ENCODE results near the gene NPC1. TPM values are rescaled to one million over a fixed set of nuclear protein-coding genes. Genes with fewer than 3 reads are reported as not detected.
A peak's percentile ranks its signal among the peaks of the same experiment; 100 is the strongest.

Gene NPC1
- total and polyA plus RNA-seq, 5 donors from 2014 or later: 17.4 to 86.9 (median 21.5) TPM

- Histone ChIP-seq H3K36me3 (ENCODE audit: control insufficient read depth, insufficient read depth, low read length) (peaks cover 40% of the 10 kb centered on the region), H3K4me1 (ENCODE audit: control insufficient read depth, insufficient read depth, low read length, poor library complexity, severe bottlenecking) (peaks cover 45% of the 10 kb centered on the region), H3K9me3 (ENCODE audit: control insufficient read depth in 2 of 2, low read length in 2 of 2) (no peaks in the 10 kb centered on the region), H3K4me3 (ENCODE audit: low read depth, low read length) (peak overlapping the region; percentile 83), H3K27me3 (ENCODE audit: control insufficient read depth, insufficient read depth, low read length) (no peaks in the 10 kb centered on the region), H3K27ac (ENCODE audit: insufficient read depth, low read length, poor library complexity, severe bottlenecking) (peak overlapping the region; percentile 82)
- H3K4me3 Mint-ChIP-seq: peak overlapping the region in 2 of 4 donors; percentile 10 to 71
- peaks cover 10 to 55% (median 46%) of the 10 kb centered on the region in 4 donors for H3K4me1 Mint-ChIP-seq
- H3K27ac Mint-ChIP-seq: peak overlapping the region; percentile 63 to 99 (median 88)
- H3K27me3 Mint-ChIP-seq: no peaks in the 10 kb centered on the region
- DNase-seq (no peak), ATAC-seq (ENCODE audit: low read depth in 2 of 2) (no peak)
- no peaks in the 10 kb centered on the region for H3K9me3 Mint-ChIP-seq
- peaks cover 46% of the 10 kb centered on the region for H3K36me3 Mint-ChIP-seq
Observed at GRCh38 chr18:23572570-23572969, 13.7 kb downstream of the NPC1 start.

GRCh38 chr18:23572012-23572411 is 14.3 kb downstream of the NPC1 start:
- H3K4me1 ChIP-seq (ENCODE audit: control insufficient read depth, insufficient read depth, low read length, poor library complexity, severe bottlenecking): peaks cover 45% of the 10 kb centered on the region
- Mint-ChIP-seq H3K36me3 (peaks cover 51% of the 10 kb centered on the region), H3K27ac (peak overlapping the region; percentile 63 to 99 (median 88)), H3K4me3 (peak overlapping the region; percentile 10 to 80 (median 45)), H3K4me1 (peaks cover 10 to 56% (median 48%) of the 10 kb centered on the region in 4 donors), H3K9me3 (no peaks in the 10 kb centered on the region), H3K27me3 (no peaks in the 10 kb centered on the region)
- H3K36me3 ChIP-seq (ENCODE audit: control insufficient read depth, insufficient read depth, low read length): peaks cover 45% of the 10 kb centered on the region
- H3K9me3 ChIP-seq (ENCODE audit: control insufficient read depth in 2 of 2, low read length in 2 of 2): no peaks in the 10 kb centered on the region
- peak overlapping the region; percentile 28 for H3K4me3 ChIP-seq (ENCODE audit: low read depth, low read length)
- DNase-seq (no peak), ATAC-seq (ENCODE audit: low read depth in 2 of 2) (no peak)
- no peaks in the 10 kb centered on the region for H3K27me3 ChIP-seq (ENCODE audit: control insufficient read depth, insufficient read depth, low read length)
- H3K27ac ChIP-seq (ENCODE audit: insufficient read depth, low read length, poor library complexity, severe bottlenecking): peak overlapping the region; percentile 82

GRCh38 chr18:23570912-23571504 is 15.3 kb downstream of the NPC1 start:
- H3K4me1 ChIP-seq (ENCODE audit: control insufficient read depth, insufficient read depth, low read length, poor library complexity, severe bottlenecking): peaks cover 45% of the 10 kb centered on the region
- ATAC-seq (ENCODE audit: low read depth in 2 of 2) (no peak), DNase-seq (no peak)
- H3K27ac ChIP-seq (ENCODE audit: insufficient read depth, low read length, poor library complexity, severe bottlenecking): no peak overlapping the region
- H3K27me3 Mint-ChIP-seq: no peaks in the 10 kb centered on the region
- no peaks in the 10 kb centered on the region for H3K9me3 Mint-ChIP-seq
- H3K27me3 ChIP-seq (ENCODE audit: control insufficient read depth, insufficient read depth, low read length): no peaks in the 10 kb centered on the region
- no peaks in the 10 kb centered on the region for H3K9me3 ChIP-seq (ENCODE audit: control insufficient read depth in 2 of 2, low read length in 2 of 2)
- peaks cover 15 to 59% (median 46%) of the 10 kb centered on the region in 4 donors for H3K4me1 Mint-ChIP-seq
- H3K36me3 ChIP-seq (ENCODE audit: control insufficient read depth, insufficient read depth, low read length): peaks cover 51% of the 10 kb centered on the region
- peaks cover 52% of the 10 kb centered on the region for H3K36me3 Mint-ChIP-seq
- no peak overlapping the region for H3K4me3 ChIP-seq (ENCODE audit: low read depth, low read length)
- peak overlapping the region; percentile 46 to 95 (median 65) for H3K27ac Mint-ChIP-seq
- peak overlapping the region in 1 of 4 donors; percentile 26 for H3K4me3 Mint-ChIP-seq

GRCh38 chr18:23569299-23570063 is 16.8 kb downstream of the NPC1 start:
- H3K4me3 ChIP-seq (ENCODE audit: low read depth, low read length): no peak overlapping the region
- Mint-ChIP-seq H3K27me3 (no peaks in the 10 kb centered on the region), H3K9me3 (no peaks in the 10 kb centered on the region), H3K36me3 (peaks cover 62% of the 10 kb centered on the region), H3K4me1 (peaks cover 18 to 49% (median 38%) of the 10 kb centered on the region in 4 donors), H3K27ac (peak overlapping the region in 1 of 3 donors; percentile 65), H3K4me3 (no peak overlapping the region)
- H3K9me3 ChIP-seq (ENCODE audit: control insufficient read depth in 2 of 2, low read length in 2 of 2): no peaks in the 10 kb centered on the region
- H3K27me3 ChIP-seq (ENCODE audit: control insufficient read depth, insufficient read depth, low read length): no peaks in the 10 kb centered on the region
- no peak for ATAC-seq (ENCODE audit: low read depth in 2 of 2)
- peaks cover 62% of the 10 kb centered on the region for H3K36me3 ChIP-seq (ENCODE audit: control insufficient read depth, insufficient read depth, low read length)
- H3K4me1 ChIP-seq (ENCODE audit: control insufficient read depth, insufficient read depth, low read length, poor library complexity, severe bottlenecking): peaks cover 34% of the 10 kb centered on the region
- DNase-seq: no peak
- H3K27ac ChIP-seq (ENCODE audit: insufficient read depth, low read length, poor library complexity, severe bottlenecking): no peak overlapping the region

- no peaks in the 10 kb centered on the region for H3K9me3 ChIP-seq (ENCODE audit: control insufficient read depth in 2 of 2, low read length in 2 of 2)
Observed at GRCh38 chr18:23568281-23569138, 17.8 kb downstream of the NPC1 start.

GRCh38 chr18:23567671-23568070 is 18.6 kb downstream of the NPC1 start:
- no peak overlapping the region for H3K27ac ChIP-seq (ENCODE audit: insufficient read depth, low read length, poor library complexity, severe bottlenecking)
- H3K27me3 ChIP-seq (ENCODE audit: control insufficient read depth, insufficient read depth, low read length): no peaks in the 10 kb centered on the region
- no peaks in the 10 kb centered on the region for H3K9me3 ChIP-seq (ENCODE audit: control insufficient read depth in 2 of 2, low read length in 2 of 2)
- DNase-seq (no peak), ATAC-seq (ENCODE audit: low read depth in 2 of 2) (no peak)
- no peaks in the 10 kb centered on the region for H3K9me3 Mint-ChIP-seq
- no peak overlapping the region for H3K4me3 ChIP-seq (ENCODE audit: low read depth, low read length)
- peaks cover 15 to 38% (median 33%) of the 10 kb centered on the region in 4 donors for H3K4me1 Mint-ChIP-seq
- peaks cover 67% of the 10 kb centered on the region for H3K36me3 Mint-ChIP-seq
- no peak overlapping the region for H3K4me3 Mint-ChIP-seq
- H3K4me1 ChIP-seq (ENCODE audit: control insufficient read depth, insufficient read depth, low read length, poor library complexity, severe bottlenecking): peaks cover 16% of the 10 kb centered on the region
- peaks cover 65% of the 10 kb centered on the region for H3K36me3 ChIP-seq (ENCODE audit: control insufficient read depth, insufficient read depth, low read length)
- H3K27ac Mint-ChIP-seq: no peak overlapping the region
- H3K27me3 Mint-ChIP-seq: no peaks in the 10 kb centered on the region

More at GRCh38 chr18:23568281-23569138, 17.8 kb downstream of the NPC1 start:
- Mint-ChIP-seq H3K27ac (peak overlapping the region in 2 of 3 donors; percentile 1 to 5), H3K27me3 (no peaks in the 10 kb centered on the region), H3K9me3 (no peaks in the 10 kb centered on the region), H3K4me3 (no peak overlapping the region), H3K4me1 (peaks cover 13 to 40% (median 36%) of the 10 kb centered on the region in 4 donors), H3K36me3 (peaks cover 67% of the 10 kb centered on the region)
- no peak for DNase-seq
- no peak overlapping the region for H3K27ac ChIP-seq (ENCODE audit: insufficient read depth, low read length, poor library complexity, severe bottlenecking)
- no peaks in the 10 kb centered on the region for H3K27me3 ChIP-seq (ENCODE audit: control insufficient read depth, insufficient read depth, low read length)
- no peak for ATAC-seq (ENCODE audit: low read depth in 2 of 2)
- peaks cover 24% of the 10 kb centered on the region for H3K4me1 ChIP-seq (ENCODE audit: control insufficient read depth, insufficient read depth, low read length, poor library complexity, severe bottlenecking)
- H3K36me3 ChIP-seq (ENCODE audit: control insufficient read depth, insufficient read depth, low read length): peaks cover 66% of the 10 kb centered on the region
- no peak overlapping the region for H3K4me3 ChIP-seq (ENCODE audit: low read depth, low read length)

- ATAC-seq (ENCODE audit: low read depth in 2 of 2) (no peak), DNase-seq (no peak)
- Mint-ChIP-seq H3K27me3 (no peaks in the 10 kb centered on the region), H3K4me3 (no peak overlapping the region), H3K9me3 (no peaks in the 10 kb centered on the region), H3K36me3 (peaks cover 74% of the 10 kb centered on the region), H3K27ac (peak overlapping the region in 1 of 3 donors; percentile 39), H3K4me1 (peaks cover 15 to 30% (median 21%) of the 10 kb centered on the region in 4 donors)
- H3K9me3 ChIP-seq (ENCODE audit: control insufficient read depth in 2 of 2, low read length in 2 of 2): no peaks in the 10 kb centered on the region
- H3K4me1 ChIP-seq (ENCODE audit: control insufficient read depth, insufficient read depth, low read length, poor library complexity, severe bottlenecking): no peaks in the 10 kb centered on the region
- H3K27me3 ChIP-seq (ENCODE audit: control insufficient read depth, insufficient read depth, low read length): no peaks in the 10 kb centered on the region
- H3K4me3 ChIP-seq (ENCODE audit: low read depth, low read length): no peak overlapping the region
- no peak overlapping the region for H3K27ac ChIP-seq (ENCODE audit: insufficient read depth, low read length, poor library complexity, severe bottlenecking)
- peaks cover 70% of the 10 kb centered on the region for H3K36me3 ChIP-seq (ENCODE audit: control insufficient read depth, insufficient read depth, low read length)
Observed at GRCh38 chr18:23565916-23566547, 20.3 kb downstream of the NPC1 start.

Data from CD4-positive, CD25-positive, alpha-beta regulatory T cell (primary cell).